Urinary bladder (tissue), 4 donors: ENCODE data around the gene GALNT14. TPM values are rescaled to one million over a fixed set of nuclear protein-coding genes. Genes with fewer than 3 reads are reported as not detected.

ENCODE experiments used
- DNase-seq: peaks from one replicate; pipeline ENCODE4 v3.0.0-alpha.2; 2015; ENCODE audit errors: extremely low spot score
- H3K27ac ChIP-seq: one replicate; pipeline ENCODE4 v1.5.1; 2013; ENCODE audit warnings: low read depth, mild to moderate bottlenecking, moderate library complexity
- H3K36me3 ChIP-seq: one replicate; pipeline ENCODE4 v1.6.1; 2013; ENCODE audit warnings: mild to moderate bottlenecking, moderate library complexity; ENCODE audit not compliant: insufficient read depth
- H3K4me1 ChIP-seq: one replicate; pipeline ENCODE4 v1.6.1; 2013; ENCODE audit warnings: mild to moderate bottlenecking, moderate library complexity; ENCODE audit not compliant: insufficient read depth
- H3K4me3 ChIP-seq: one replicate; pipeline ENCODE4 v1.5.1; 2013; ENCODE audit warnings: low read depth, low read length
- WGBS: extraction: QIAGEN DNeasy Blood & Tissue Kit; methylation state at CpG from one replicate; pipeline ENCODE4 v1.1.7; 2013; 5-methylcytosine and 5-hydroxymethylcytosine counted together
- polyA plus RNA-seq: library from polyadenylated mRNA; stranded (reverse); fragments of 200-250 nt; gene quantifications from one replicate; pipeline ENCODE4 v1.2.3, GENCODE V29; 2013
- total RNA-seq: library from RNA; depleted of rRNA; stranded (reverse); fragments of >200 nt; gene quantifications from one replicate; pipeline ENCODE4 v1.2.3, GENCODE V29; 2014
- donor health status: healthy with polysubstance abuse.
- donor health status: healthy.

Gene GALNT14
- total and polyA plus RNA-seq, 2 donors, result 1.1 to 2.9 TPM

DNA sequence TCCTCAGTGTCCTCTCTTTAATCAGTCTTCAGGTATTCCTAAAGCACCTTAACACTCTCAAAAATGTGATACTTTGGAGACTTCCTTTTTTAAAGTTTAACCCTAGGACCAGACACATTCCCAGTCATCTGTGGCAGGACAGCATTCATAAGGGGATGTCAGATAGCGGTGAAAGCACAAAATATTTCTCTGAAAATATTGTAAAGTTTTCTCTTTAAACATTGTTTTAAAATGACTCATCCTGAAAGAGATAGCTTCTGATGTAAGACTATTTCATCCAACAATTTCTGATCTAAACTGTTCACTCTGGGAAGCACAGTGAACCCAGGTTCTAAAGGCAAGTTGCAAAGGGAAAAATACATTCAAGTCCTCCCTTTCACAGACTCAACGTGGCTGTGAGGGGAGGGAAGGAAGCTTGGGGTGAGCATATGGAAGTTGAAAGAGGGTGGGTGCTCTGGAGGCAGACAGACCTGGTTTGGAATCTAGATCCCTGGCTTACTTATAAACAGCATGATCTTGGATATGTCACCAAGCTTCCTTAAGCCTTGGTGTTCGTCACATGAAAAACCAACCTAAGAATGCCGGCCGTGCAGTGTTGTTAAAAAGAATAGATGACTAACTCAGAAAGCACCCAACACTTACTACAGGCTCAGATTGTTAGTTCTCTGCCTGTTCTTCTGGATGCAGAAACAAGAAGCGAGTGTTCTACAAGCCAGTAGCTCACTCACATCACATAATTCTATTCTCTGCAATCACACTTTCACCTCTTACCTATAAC lies 12.1 kb downstream of the GALNT14 start:
- H3K27ac ChIP-seq, result no peak overlapping the region
- H3K4me3 ChIP-seq, result no peak overlapping the region
- no peaks in the 10 kb centered on the region for H3K4me1 ChIP-seq
- DNase-seq, result no peak
- WGBS, result 66% methylated on average over 6 of the region's 6 CpGs
- H3K36me3 ChIP-seq, result no peaks in the 10 kb centered on the region

DNA sequence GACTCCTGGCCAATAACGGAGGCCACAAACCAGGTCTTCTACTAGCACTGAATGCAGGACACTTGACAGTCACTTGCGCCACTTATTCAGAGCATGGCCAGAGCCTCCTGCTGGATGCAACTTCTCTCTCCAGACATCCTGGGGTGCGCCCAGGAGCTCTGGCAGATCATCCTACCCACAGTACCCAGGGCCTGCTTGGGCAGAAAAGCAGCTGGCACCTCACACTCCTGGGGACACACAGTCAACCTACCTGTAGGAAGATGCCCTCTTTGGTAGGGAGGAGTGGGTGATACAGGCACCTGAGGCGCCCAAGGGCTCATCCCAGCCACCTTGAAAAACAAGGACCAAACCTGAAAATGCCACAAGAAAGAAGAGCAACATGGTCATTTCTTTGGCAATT lies 13.3 kb downstream of the GALNT14 start:
- WGBS, result 92% methylated on average over 4 of the region's 4 CpGs
- no peak for DNase-seq

DNA sequence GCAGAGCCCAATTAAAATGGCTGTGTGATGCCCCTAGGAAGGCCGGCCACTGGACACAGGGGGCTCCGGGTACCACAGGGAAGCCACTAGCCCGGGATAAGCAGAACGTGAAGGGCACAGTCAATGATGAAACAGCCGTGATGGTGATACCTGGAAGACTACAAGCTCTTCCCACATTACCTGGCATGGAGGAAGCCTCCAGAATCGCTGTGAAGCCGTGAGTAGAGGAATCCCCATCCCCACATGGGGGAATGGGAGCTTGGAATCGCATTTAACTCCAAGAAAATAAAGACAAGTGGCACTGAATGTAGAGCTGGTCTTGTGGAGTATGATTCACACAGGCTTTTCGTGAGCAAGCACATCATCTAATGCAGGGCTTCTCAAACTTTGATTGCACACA lies 16.1 kb downstream of the GALNT14 start:
- Histone ChIP-seq H3K4me3 (no peak overlapping the region), H3K27ac (no peak overlapping the region), H3K4me1 (no peaks in the 10 kb centered on the region), H3K36me3 (no peaks in the 10 kb centered on the region)
- no peak for DNase-seq
- 88% methylated on average over 9 of the region's 9 CpGs for WGBS

More for the DNA sequence above, 13.3 kb downstream of the GALNT14 start:
- H3K36me3 ChIP-seq, result no peaks in the 10 kb centered on the region
- H3K4me3 ChIP-seq, result no peak overlapping the region
- no peak overlapping the region for H3K27ac ChIP-seq
- no peaks in the 10 kb centered on the region for H3K4me1 ChIP-seq

DNA sequence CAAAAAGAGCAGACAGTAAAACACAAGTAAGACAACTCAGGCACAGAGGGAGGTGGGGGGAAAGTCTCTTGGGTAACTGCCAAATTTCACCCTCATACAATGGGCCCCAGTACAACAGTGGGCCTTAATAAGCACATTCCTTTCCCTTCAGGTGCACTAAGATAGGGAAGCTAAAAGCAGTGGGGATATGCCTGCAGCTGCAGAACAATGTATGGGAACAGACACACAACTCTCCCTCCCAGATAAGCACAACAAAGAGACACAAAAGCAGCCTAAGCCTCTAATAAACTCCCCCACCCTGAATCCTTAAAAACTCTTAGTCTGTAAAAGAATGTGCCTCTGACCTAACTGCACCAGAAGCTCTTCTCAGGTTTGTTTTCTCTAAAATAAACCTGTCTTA lies 24.5 kb downstream of the GALNT14 start:
- Histone ChIP-seq H3K4me3 (no peak overlapping the region), H3K27ac (no peak overlapping the region), H3K36me3 (no peaks in the 10 kb centered on the region), H3K4me1 (no peaks in the 10 kb centered on the region)
- no peak for DNase-seq

DNA sequence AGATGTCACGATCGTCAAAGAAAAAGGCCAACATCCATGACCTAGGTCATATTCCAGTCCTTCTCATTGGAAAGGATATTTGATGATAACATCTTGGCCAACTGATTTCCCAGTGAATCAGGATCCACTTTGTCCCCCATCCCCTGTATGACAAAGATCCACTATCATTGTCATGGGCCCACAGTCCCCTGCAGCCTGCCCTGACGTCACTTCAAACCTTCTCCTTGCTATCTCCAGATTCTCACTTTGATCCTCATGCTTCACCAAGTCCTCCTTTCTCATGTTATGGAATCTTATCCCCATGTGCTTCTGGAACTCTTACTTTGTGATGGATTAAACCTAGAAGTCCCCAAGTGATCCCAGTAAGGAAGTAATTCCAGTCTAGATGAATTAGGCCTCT lies 25.7 kb downstream of the GALNT14 start:
- DNase-seq, result no peak
- Histone ChIP-seq H3K27ac (no peak overlapping the region), H3K4me3 (no peak overlapping the region), H3K4me1 (no peaks in the 10 kb centered on the region), H3K36me3 (no peaks in the 10 kb centered on the region)
- WGBS, result 90% methylated on average over 3 of the region's 3 CpGs

DNA sequence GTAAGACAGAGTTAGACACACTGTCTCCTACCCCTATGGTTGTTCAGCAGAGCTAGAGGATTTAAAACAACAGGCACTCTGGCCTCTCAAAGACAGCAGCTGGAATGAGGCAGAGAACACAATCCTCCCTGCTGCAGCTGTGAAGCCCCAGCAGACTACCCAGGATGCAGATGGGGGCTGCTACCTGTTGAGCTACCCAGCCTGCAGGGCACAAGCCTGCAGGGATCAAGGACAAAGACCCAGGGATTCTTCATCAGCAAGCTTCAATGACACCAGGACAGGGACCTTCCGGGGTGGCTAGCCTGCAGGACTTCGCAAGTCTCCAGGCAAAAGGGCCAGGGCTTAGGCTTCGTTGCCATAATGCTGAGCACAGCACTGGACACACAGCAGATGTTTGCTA lies 27.2 kb downstream of the GALNT14 start:
- Histone ChIP-seq H3K36me3 (no peaks in the 10 kb centered on the region), H3K4me1 (no peaks in the 10 kb centered on the region), H3K4me3 (no peak overlapping the region), H3K27ac (no peak overlapping the region)
- no peak for DNase-seq
- WGBS, result 80% methylated on average over 3 of the region's 3 CpGs

DNA sequence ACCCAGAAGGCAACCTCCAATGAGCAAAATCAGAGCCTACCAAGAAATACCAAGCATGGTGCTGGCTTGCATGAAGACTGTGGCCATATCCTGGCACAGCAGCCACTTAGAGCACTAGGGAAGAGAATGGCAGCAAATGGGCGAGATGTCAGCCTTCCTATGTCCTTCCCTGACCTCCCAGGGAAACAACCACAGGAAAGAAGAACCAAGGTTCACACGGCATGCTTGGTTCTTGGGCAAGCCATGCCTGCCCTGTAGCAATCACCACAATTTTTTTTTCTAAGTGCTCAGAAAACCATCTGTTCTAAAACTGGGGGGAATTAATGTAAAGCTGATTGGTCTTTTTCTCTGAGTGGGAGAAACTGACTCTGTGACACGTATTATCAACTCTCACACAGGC lies 27.8 kb downstream of the GALNT14 start:
- no peaks in the 10 kb centered on the region for H3K4me1 ChIP-seq
- no peak overlapping the region for H3K27ac ChIP-seq
- WGBS, result 66% methylated on average over 3 of the region's 3 CpGs
- H3K4me3 ChIP-seq, result no peak overlapping the region
- no peaks in the 10 kb centered on the region for H3K36me3 ChIP-seq
- no peak for DNase-seq

DNA sequence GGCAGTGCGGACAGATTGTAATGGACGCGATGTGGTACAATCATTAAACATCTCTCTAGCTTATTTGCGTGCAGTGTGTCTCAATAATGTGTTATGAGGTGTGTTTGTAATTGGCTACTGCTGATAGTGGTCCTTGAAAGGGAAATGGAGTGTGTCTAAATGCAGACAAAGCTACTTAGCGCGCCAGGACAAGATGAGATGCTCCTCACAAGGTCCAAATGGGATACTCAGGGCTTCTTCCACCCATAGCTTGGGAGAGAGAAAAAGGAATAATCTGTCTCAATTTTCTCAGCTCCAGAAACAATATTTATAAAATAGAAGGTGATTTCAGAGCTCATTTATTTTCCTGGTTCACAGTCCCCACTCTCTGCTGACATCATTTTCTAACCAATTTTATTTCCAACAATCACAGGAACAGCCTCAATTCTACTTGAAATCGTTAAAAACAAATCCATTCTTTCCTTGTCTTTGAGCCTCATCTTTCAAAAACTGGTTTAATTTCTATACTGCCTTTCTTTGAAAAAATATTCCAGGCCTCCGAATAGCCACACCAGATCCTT lies 28.5 kb downstream of the GALNT14 start:
- WGBS, result 84% methylated on average over 8 of the region's 8 CpGs
- no peak overlapping the region for H3K4me3 ChIP-seq
- no peak for DNase-seq
- H3K36me3 ChIP-seq, result no peaks in the 10 kb centered on the region
- H3K27ac ChIP-seq, result no peak overlapping the region
- no peaks in the 10 kb centered on the region for H3K4me1 ChIP-seq

DNA sequence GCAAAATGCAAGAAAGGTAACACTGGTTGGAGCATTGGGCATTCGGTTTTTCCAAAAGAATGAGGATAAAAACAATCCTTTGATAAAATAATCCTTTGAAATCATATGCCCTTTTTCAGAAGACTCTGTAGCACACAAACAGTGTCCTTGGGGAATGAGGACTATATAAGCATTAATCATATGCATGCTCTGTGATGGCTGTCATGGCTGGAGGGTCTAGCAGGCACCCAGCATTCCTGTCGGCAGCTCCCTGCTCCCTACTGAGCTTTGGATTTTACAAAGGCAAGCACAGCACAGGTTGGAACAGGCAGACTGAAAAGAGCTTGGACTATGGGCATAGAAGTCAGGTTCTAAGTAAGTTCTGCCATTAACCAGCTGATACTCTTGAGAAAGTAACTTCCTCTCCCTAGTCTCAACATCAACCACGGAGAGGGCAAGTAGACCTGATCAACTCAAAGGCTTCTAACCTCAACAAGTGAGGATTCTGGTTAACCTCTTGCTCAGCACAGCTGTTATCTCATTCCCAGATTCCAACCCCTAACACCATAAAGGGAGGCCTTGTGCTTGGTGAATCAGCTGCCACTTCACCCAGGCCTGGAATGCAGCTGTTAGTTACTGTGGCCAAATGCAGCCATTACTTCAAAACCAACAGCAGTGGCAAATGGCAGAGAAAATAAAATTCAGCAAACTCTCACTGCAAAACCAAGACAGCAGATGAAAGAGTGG lies 29.5 kb downstream of the GALNT14 start:
- Histone ChIP-seq H3K27ac (no peak overlapping the region), H3K4me1 (no peaks in the 10 kb centered on the region), H3K4me3 (no peak overlapping the region), H3K36me3 (no peaks in the 10 kb centered on the region)
- 80% methylated on average over 3 of the region's 3 CpGs for WGBS
- no peak for DNase-seq

DNA sequence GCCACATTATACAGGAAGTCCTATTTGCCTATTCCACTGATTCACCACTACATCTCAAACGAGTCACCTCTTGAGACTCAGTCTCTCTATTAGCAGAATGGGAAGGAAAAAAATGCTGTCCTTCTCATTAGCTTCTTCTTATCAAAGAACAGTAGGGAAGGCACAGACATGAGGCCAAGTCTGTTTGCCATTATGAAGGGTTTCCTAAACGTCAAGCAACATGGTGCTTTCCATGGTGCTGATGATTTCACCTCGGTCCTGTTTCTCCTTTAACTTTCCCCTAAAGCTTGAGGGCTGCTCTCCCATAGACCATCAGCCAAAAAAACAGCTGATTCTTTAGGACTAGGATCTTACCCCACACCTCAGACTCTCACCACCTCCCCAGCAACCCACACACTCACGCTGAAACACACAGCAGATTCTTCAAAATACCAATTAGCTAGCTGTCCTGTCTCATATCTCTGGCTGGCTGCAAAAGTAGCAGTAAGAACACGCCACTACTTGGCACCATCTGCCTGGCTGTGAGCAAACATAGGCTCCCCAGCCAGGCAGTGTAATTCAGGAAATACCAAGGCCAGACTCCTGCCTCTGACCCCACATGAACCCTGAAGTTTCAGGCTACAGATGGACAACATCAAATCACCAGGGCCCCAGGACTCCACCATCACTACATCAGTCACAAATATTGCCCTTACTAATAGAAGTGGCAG lies 30.5 kb downstream of the GALNT14 start:
- Histone ChIP-seq H3K36me3 (no peaks in the 10 kb centered on the region), H3K4me1 (no peaks in the 10 kb centered on the region), H3K27ac (no peak overlapping the region), H3K4me3 (no peak overlapping the region)
- no peak for DNase-seq
- WGBS, result 46% methylated on average over 5 of the region's 5 CpGs

DNA sequence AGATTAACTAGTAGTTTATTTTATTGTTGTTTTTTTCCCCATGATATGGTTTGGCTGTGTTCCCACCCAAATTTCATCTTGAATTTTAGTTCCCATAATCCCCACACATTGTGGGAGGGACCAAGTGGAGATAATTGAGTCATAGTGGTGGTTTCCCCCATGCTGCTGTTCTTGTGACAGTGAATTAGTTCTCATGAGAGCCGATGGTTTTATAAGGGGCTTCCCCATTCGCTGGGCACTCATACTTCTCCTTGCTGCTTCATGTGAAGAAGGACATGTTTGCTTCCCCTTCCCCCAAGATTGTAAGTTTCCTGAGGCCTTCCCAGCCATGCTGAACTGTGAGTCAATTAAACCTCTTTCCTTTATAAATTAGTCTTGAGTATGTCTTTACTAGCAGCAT lies 36.5 kb downstream of the GALNT14 start:
- 90% methylated on average over 2 of the region's 2 CpGs for WGBS
- DNase-seq, result no peak
- H3K4me3 ChIP-seq, result no peak overlapping the region
- no peaks in the 10 kb centered on the region for H3K36me3 ChIP-seq
- no peaks in the 10 kb centered on the region for H3K4me1 ChIP-seq
- H3K27ac ChIP-seq, result no peak overlapping the region

DNA sequence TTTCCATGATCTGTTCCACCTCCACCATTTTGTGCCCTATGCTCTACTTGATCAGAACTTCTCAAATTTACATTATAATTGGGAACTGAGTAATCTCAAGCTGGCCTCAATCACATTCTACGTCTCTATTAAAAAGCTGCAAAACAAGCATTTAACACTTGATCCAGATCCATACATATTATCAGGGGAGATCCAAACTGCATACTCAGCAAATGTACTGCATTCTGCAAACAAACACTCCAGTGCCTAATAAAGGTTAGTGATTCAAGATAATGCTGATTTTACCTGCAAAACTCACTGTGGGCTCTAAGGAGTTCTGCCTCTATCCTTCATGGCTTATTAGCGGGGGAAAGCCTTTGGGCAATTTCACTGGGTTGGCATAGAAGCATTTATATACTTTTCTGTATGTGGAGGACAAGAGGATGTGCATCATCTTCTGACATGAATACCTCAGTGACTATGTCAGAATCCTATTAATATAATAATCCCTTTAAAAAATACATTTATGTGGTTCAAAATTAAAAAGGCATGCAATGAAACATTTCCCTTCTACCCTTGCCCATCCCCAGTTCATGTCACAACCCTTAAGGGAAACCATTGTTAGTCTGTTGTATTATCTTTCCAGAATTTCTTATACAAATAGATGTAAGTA lies 40.2 kb downstream of the GALNT14 start:
- Histone ChIP-seq H3K4me1 (no peaks in the 10 kb centered on the region), H3K4me3 (no peak overlapping the region), H3K36me3 (no peaks in the 10 kb centered on the region), H3K27ac (no peak overlapping the region)
- 58% methylated on average over 2 of the region's 2 CpGs for WGBS
- DNase-seq, result no peak

DNA sequence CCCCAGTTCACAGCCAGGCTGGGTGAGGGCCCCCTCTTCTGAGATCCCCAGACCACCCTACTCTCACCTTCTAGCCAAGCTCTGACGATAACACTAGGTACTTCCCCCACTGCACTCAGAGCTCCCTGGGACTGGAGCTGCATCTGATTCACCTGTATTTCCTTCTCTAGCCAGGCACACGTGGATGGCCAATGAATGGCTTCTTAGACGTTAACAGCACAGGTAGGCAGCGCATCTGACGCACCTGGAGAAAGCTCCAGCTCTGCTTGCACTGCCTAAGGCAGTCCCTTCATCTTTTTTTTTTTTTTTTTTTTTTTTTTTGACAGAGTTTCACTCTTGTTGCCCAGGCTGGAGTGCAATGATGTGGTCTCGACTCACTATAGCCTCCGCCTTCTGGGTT lies 48.1 kb downstream of the GALNT14 start:
- WGBS, result 88% methylated on average over 7 of the region's 7 CpGs
- Histone ChIP-seq H3K27ac (no peak overlapping the region), H3K36me3 (no peaks in the 10 kb centered on the region), H3K4me3 (no peak overlapping the region), H3K4me1 (no peaks in the 10 kb centered on the region)
- no peak for DNase-seq
